Measurements from ENCODE around the gene ATP5ME.

The ATP5ME gene

GRCh38 chr4:712916-713632 lies 39.0 kb upstream of the ATP5ME start:
- no peak for TF ChIP-seq TAF1 (IDR thresholded peaks at IDR 0.05; ENCODE audit: low read depth)
- TF ChIP-seq CEBPB (IDR thresholded peaks at IDR 0.05), result no peak
- TF ChIP-seq CREB1 (IDR thresholded peaks at IDR 0.05; ENCODE audit: low read depth), result no peak
- TF ChIP-seq, protein P1, sequence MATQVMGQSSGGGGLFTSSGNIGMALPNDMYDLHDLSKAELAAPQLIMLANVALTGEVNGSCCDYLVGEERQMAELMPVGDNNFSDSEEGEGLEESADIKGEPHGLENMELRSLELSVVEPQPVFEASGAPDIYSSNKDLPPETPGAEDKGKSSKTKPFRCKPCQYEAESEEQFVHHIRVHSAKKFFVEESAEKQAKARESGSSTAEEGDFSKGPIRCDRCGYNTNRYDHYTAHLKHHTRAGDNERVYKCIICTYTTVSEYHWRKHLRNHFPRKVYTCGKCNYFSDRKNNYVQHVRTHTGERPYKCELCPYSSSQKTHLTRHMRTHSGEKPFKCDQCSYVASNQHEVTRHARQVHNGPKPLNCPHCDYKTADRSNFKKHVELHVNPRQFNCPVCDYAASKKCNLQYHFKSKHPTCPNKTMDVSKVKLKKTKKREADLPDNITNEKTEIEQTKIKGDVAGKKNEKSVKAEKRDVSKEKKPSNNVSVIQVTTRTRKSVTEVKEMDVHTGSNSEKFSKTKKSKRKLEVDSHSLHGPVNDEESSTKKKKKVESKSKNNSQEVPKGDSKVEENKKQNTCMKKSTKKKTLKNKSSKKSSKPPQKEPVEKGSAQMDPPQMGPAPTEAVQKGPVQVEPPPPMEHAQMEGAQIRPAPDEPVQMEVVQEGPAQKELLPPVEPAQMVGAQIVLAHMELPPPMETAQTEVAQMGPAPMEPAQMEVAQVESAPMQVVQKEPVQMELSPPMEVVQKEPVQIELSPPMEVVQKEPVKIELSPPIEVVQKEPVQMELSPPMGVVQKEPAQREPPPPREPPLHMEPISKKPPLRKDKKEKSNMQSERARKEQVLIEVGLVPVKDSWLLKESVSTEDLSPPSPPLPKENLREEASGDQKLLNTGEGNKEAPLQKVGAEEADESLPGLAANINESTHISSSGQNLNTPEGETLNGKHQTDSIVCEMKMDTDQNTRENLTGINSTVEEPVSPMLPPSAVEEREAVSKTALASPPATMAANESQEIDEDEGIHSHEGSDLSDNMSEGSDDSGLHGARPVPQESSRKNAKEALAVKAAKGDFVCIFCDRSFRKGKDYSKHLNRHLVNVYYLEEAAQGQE (IDR thresholded peaks at IDR 0.05; ENCODE audit: low read depth), result no peak
- no peak for TF ChIP-seq ZBTB7A (IDR thresholded peaks at IDR 0.05; ENCODE audit: low read depth)
- no peak for TF ChIP-seq TEAD4 (IDR thresholded peaks at IDR 0.05)
- TF ChIP-seq RAD21 (IDR thresholded peaks at IDR 0.05; ENCODE audit: low read depth), result no peak
- TF ChIP-seq EP300 (IDR thresholded peaks at IDR 0.05; ENCODE audit: borderline replicate concordance), result no peak

DNA sequence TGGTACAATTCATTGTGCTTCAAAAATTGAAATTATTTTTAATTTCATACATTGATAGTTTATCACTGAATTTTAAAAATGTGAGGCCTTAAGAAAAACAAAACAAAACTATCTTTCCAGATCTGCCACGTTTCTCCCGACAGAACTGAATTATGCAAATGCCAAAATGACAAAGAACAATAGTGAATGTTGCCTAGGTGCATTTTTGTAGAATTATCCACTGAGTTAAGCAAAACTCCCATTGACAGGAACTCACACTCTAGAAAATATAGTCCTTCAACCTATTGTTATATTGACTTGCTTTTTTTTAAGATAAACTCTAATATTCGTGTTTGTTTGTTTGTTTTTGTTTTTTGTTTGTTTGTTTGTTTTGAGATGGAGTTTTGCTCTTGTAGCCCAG lies 38.0 kb upstream of the ATP5ME start:
- TF ChIP-seq RAD21 (IDR thresholded peaks at IDR 0.05; ENCODE audit: low read depth) (no peak), YY1 (IDR thresholded peaks at IDR 0.05; ENCODE audit: low read depth) (no peak), FOXM1 (IDR thresholded peaks at IDR 0.05; ENCODE audit: borderline replicate concordance, low read depth) (no peak), NFIC (IDR thresholded peaks at IDR 0.05) (no peak), EP300 (IDR thresholded peaks at IDR 0.05; ENCODE audit: borderline replicate concordance) (no peak), ZBTB7A (IDR thresholded peaks at IDR 0.05; ENCODE audit: low read depth) (no peak)
- TF ChIP-seq, protein P2, sequence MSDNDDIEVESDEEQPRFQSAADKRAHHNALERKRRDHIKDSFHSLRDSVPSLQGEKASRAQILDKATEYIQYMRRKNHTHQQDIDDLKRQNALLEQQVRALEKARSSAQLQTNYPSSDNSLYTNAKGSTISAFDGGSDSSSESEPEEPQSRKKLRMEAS (IDR thresholded peaks at IDR 0.05), result no peak

DNA sequence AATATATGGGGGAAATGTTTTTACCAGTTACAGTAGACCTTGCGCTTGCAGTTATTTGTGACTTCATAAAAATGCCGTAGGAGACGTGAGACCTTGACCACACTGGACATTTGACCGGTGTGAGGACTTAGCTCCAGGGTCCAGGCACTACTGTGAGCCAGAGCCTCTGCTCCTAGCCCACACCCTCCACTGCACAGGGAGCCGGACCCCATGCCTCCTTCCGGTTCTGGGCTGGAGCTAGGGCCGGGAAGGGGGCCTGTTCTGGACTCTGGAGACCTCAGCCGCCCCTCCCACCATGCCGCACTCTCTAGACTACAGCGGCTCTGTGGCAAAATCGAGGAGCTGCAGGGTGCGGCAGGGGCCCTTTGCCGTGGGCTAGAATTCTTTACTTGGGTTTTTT lies 36.8 kb upstream of the ATP5ME start:
- no peak for TF ChIP-seq EGR1 (IDR thresholded peaks at IDR 0.05)
- TF ChIP-seq, protein P2 (IDR thresholded peaks at IDR 0.05), result no peak
- TF ChIP-seq, protein P1 (IDR thresholded peaks at IDR 0.05; ENCODE audit: low read depth), result no peak
- no peak for TF ChIP-seq CREB1 (IDR thresholded peaks at IDR 0.05; ENCODE audit: low read depth)
- no peak for TF ChIP-seq NFIC (IDR thresholded peaks at IDR 0.05)
- no peak for TF ChIP-seq TCF12 (IDR thresholded peaks at IDR 0.05; ENCODE audit: low read depth)
- no peak for TF ChIP-seq YY1 (IDR thresholded peaks at IDR 0.05; ENCODE audit: low read depth)

- TF ChIP-seq FOXM1 (IDR thresholded peaks at IDR 0.05; ENCODE audit: borderline replicate concordance, low read depth) (no peak), ZBTB7A (IDR thresholded peaks at IDR 0.05; ENCODE audit: low read depth) (no peak), CREB1 (IDR thresholded peaks at IDR 0.05; ENCODE audit: low read depth) (no peak), YY1 (IDR thresholded peaks at IDR 0.05; ENCODE audit: low read depth) (no peak)
- TF ChIP-seq, protein P2 (IDR thresholded peaks at IDR 0.05), result no peak
Measured at GRCh38 chr4:710116-710515, 36.0 kb upstream of the ATP5ME start.

DNA sequence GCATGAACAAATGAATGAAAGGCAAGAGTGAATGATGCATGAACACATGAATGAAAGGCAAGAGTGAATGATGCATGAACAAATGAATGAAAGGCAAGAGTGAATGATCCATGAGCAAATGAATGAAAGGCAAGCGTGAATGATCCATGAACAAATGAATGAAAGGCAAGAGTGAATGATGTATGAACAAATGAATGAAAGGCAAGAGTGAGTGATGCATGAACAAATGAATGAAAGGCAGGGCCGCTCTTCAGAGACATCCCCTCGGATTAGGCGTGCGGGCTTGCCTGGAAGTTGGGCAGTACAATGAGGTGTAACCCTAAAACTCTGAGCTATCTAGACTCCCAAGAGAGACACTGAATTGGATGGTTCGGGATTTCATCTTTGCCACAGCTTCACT lies 35.3 kb upstream of the ATP5ME start:
- TF ChIP-seq TCF12 (IDR thresholded peaks at IDR 0.05; ENCODE audit: low read depth) (no peak), TEAD4 (IDR thresholded peaks at IDR 0.05) (no peak)

DNA sequence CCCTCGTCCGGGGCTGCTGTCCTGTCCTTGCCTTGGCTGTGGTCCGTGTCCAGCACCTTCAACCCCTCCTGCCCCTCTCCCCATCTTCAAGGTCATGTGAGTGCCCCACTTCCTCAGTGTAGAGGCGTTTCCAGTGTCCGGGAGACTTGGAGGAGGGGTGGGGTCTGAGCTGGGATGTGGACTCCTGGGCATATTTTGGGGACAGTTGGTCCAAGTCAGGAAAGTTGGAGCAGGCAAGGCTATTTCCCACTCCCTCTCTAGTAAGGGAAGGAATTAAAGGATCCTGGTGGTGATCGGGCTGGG lies 34.5 kb upstream of the ATP5ME start:
- TF ChIP-seq NFIC (IDR thresholded peaks at IDR 0.05) (no peak), ZBTB7A (IDR thresholded peaks at IDR 0.05; ENCODE audit: low read depth) (no peak)

DNA sequence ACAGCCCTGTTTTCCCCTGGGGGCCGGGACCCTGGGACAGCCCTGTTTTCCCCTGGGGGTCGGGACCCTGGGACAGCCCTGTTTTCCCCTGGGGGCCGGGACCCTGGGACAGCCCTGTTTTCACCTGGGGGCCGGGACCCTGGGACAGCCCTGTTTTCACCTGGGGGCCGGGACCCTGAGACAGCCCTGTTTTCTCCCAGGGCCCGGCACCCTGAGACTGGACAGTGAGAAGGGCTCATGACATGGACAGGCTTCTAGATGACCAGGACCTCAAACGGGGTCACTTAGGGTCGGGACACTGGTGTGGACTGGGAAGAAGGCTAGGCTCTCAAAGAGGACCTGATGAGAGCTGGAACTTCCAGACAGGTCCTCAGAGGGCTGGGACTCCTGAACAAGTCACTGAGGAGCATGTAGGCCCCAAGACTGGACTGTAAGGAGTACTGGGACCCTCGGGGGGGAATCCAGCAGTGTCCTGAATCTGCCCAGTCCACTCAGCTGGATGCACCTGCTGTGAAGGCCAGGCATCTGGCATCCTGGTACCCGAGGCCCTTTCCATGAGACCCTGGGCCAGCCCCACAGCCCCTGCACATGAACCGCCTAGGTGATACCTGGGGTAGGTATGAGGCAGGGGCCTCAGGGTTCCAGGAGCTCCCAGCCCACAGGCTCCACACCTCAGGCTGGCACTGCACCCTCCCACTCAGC lies 34.0 kb upstream of the ATP5ME start:
- TF ChIP-seq EP300 (IDR thresholded peaks at IDR 0.05; ENCODE audit: borderline replicate concordance) (no peak), NFIC (IDR thresholded peaks at IDR 0.05) (no peak), ZBTB7A (IDR thresholded peaks at IDR 0.05; ENCODE audit: low read depth) (no peak), CREB1 (IDR thresholded peaks at IDR 0.05; ENCODE audit: low read depth) (no peak), FOXM1 (IDR thresholded peaks at IDR 0.05; ENCODE audit: borderline replicate concordance, low read depth) (no peak), TCF12 (IDR thresholded peaks at IDR 0.05; ENCODE audit: low read depth) (no peak), CEBPB (IDR thresholded peaks at IDR 0.05) (no peak), TEAD4 (IDR thresholded peaks at IDR 0.05) (no peak), YY1 (IDR thresholded peaks at IDR 0.05; ENCODE audit: low read depth) (no peak), EGR1 (IDR thresholded peaks at IDR 0.05) (no peak), RAD21 (IDR thresholded peaks at IDR 0.05; ENCODE audit: low read depth) (no peak), TAF1 (IDR thresholded peaks at IDR 0.05; ENCODE audit: low read depth) (no peak)
- TF ChIP-seq, protein P3, sequence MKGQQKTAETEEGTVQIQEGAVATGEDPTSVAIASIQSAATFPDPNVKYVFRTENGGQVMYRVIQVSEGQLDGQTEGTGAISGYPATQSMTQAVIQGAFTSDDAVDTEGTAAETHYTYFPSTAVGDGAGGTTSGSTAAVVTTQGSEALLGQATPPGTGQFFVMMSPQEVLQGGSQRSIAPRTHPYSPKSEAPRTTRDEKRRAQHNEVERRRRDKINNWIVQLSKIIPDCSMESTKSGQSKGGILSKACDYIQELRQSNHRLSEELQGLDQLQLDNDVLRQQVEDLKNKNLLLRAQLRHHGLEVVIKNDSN (IDR thresholded peaks at IDR 0.05), result no peak
- TF ChIP-seq, protein P1 (IDR thresholded peaks at IDR 0.05; ENCODE audit: low read depth), result no peak
- TF ChIP-seq, protein P2 (IDR thresholded peaks at IDR 0.05), result no peak

Data from Ishikawa (cell line).